B cell (primary cell): ENCODE measurements around the gene SELENOI. TPM values are rescaled to one million over a fixed set of nuclear protein-coding genes. Genes with fewer than 3 reads are reported as not detected.
A peak's percentile ranks its signal among the peaks of the same experiment; 100 is the strongest.

ENCODE experiments used
- ATAC-seq: fragments of 200-7000 bp; cut with Tn5 transposase; one replicate; pipeline ENCODE4 v1.10.0; 2021; ENCODE audit warnings: low read depth, mild to moderate bottlenecking, moderate number of reproducible peaks, moderate library complexity
- CTCF ChIA-PET: fragments of 350-600 bp; sonication (Branson Sonifier 250); formaldehyde crosslinking; loops from one replicate; lab custom pipeline; 2021; ENCODE audit warnings: antibody characterized with exemption, inconsistent platforms; lab: Charles Lee
- POLR2A ChIA-PET: fragments of 350-600 bp; sonication (Branson Sonifier 250); formaldehyde crosslinking; loops from one replicate; lab custom pipeline; 2021; ENCODE audit warnings: antibody characterized with exemption; lab: Charles Lee
- DNase-seq: peaks from one replicate; pipeline ENCODE4 v3.0.0; 2013
- H2AFZ ChIP-seq: 2 replicates; pipeline ENCODE4 v1.6.1; 2012; ENCODE audit warnings: mild to moderate bottlenecking, low read depth, low read length; ENCODE audit not compliant: insufficient read depth, poor library complexity, severe bottlenecking
- H3K27ac ChIP-seq, 2 donors: 1 replicate in 1 of 2; 2 replicates in 1 of 2; pipeline ENCODE4 v1.5.1; 2012 to 2013; ENCODE audit warnings: low read length in 2 of 2, mild to moderate bottlenecking in 2 of 2, moderate library complexity in 1 of 2
- H3K27me3 ChIP-seq, 4 experiments: fragments of 200-600 bp in 1 of 4; sonication (generic) in 1 of 4; replicated peaks in 1 of 4; 1 replicate in 2 of 4; 2 replicates in 2 of 4; pipeline versions ENCODE4 v1.6.1 to v1.7.0; 2013 to 2016; ENCODE audit warnings: low read length in 3 of 4, mild to moderate bottlenecking in 2 of 4, mixed read lengths in 1 of 4, moderate library complexity in 1 of 4; ENCODE audit not compliant: insufficient read depth in 4 of 4, control insufficient read depth in 3 of 4; ENCODE audit errors: control extremely low read depth in 1 of 4
- H3K36me3 ChIP-seq, 2 experiments: replicated peaks in 1 of 2; 1 replicate in 1 of 2; 2 replicates in 1 of 2; pipeline versions ENCODE4 v1.6.1 to v1.7.1; 2013; ENCODE audit warnings: low read length in 1 of 2; ENCODE audit not compliant: insufficient read depth in 2 of 2, control insufficient read depth in 1 of 2; ENCODE audit errors: control extremely low read depth in 1 of 2, extremely low read depth in 1 of 2
- H3K4me1 ChIP-seq, 2 donors: fragments of 200-600 bp in 1 of 2; sonication (generic) in 1 of 2; 1 replicate in 1 of 2; 2 replicates in 1 of 2; pipeline versions ENCODE4 v1.5.1 to v1.6.1; 2013 to 2017; ENCODE audit warnings: low read length in 2 of 2; ENCODE audit not compliant: control insufficient read depth in 2 of 2, insufficient read depth in 2 of 2
- H3K4me2 ChIP-seq: replicated peaks from 2 replicates; pipeline ENCODE3; 2012; ENCODE audit warnings: mild to moderate bottlenecking, low read depth, low read length; ENCODE audit not compliant: poor library complexity, severe bottlenecking
- H3K4me3 ChIP-seq, 5 experiments: fragments of 200-600 bp in 1 of 5; sonication (generic) in 1 of 5; 1 replicate in 3 of 5; 2 replicates in 2 of 5; pipeline versions ENCODE4 v1.5.1 to v1.7.0; 2011 to 2016; ENCODE audit warnings: low read length in 4 of 5, mild to moderate bottlenecking in 4 of 5, low read depth in 2 of 5, control low read depth in 1 of 5, moderate library complexity in 1 of 5; ENCODE audit not compliant: insufficient read depth in 1 of 5; ENCODE audit errors: control extremely low read depth in 1 of 5, extremely low read depth in 1 of 5
- H3K79me2 ChIP-seq: fragments of 200-600 bp; sonication (generic); one replicate; pipeline ENCODE4 v1.6.0; 2016; ENCODE audit warnings: low read length; ENCODE audit not compliant: control insufficient read depth, insufficient read depth
- H3K9ac ChIP-seq: fragments of 200-600 bp; sonication (generic); 2 replicates; pipeline ENCODE4 v1.6.1; 2017; ENCODE audit warnings: mild to moderate bottlenecking, low read length, moderate library complexity
- H3K9me3 ChIP-seq, 3 donors: one replicate each; pipeline versions ENCODE4 v1.6.1 to v1.7.1; 2013; ENCODE audit warnings: low read length in 2 of 3; ENCODE audit not compliant: control insufficient read depth in 2 of 3, insufficient read depth in 1 of 3; ENCODE audit errors: control extremely low read depth in 1 of 3
- H4K20me1 ChIP-seq: 2 replicates; pipeline ENCODE4 v1.6.0; 2012; ENCODE audit warnings: mild to moderate bottlenecking, low read length; ENCODE audit not compliant: insufficient read depth, control insufficient read depth, poor library complexity, severe bottlenecking
- H3K27ac Mint-ChIP-seq: one replicate; pipeline ENCODE4 v1.8.0; 2021; ENCODE audit warnings: mixed read lengths
- H3K27me3 Mint-ChIP-seq: one replicate; pipeline ENCODE4 v1.8.0; 2021; ENCODE audit warnings: mixed read lengths
- H3K4me1 Mint-ChIP-seq: one replicate; pipeline ENCODE4 v1.8.0; 2021; ENCODE audit warnings: mixed read lengths
- H3K4me3 Mint-ChIP-seq: one replicate; pipeline ENCODE4 v1.8.0; 2021; ENCODE audit warnings: mixed read lengths
- H3K9me3 Mint-ChIP-seq: one replicate; pipeline ENCODE4 v1.8.0; 2022; ENCODE audit warnings: mixed read lengths; ENCODE audit not compliant: insufficient read depth
- CTCF ChIP-seq: fragments of 200-600 bp; IDR thresholded peaks from one replicate; pipeline ENCODE4 v1.8.0; 2022; ENCODE audit warnings: antibody characterized with exemption, mild to moderate bottlenecking
- EZH2 ChIP-seq: IDR thresholded peaks from 2 replicates; pipeline ENCODE4 v1.6.1; 2012; ENCODE audit warnings: borderline replicate concordance, low read depth, mild to moderate bottlenecking, moderate library complexity, low read length; ENCODE audit not compliant: insufficient read depth, poor library complexity, severe bottlenecking
- WGBS: methylation state at CpG from one replicate; pipeline ENCODE4 v1.1.5; 2013; ENCODE audit warnings: missing lambda C conversion rate; ENCODE audit not compliant: insufficient coverage; 5-methylcytosine and 5-hydroxymethylcytosine counted together
- intact Hi-C: fragments of 100-400 bp; cut with micrococcal nuclease; formaldehyde crosslinking; loops from one replicate; pipeline ENCODE4 v1.10.0; 2022
- polyA minus RNA-seq: library from RNA; depleted of rRNA, polyadenylated mRNA; stranded (reverse); fragments of >200 nt; gene quantifications from 2 replicates; pipeline ENCODE4 v1.2.3, GENCODE V29; 2012
- polyA plus RNA-seq: library from polyadenylated mRNA; depleted of rRNA; stranded (reverse); fragments of >200 nt; gene quantifications from 2 replicates; pipeline ENCODE4 v1.2.3, GENCODE V29; 2012
- total RNA-seq, 2 donors: library from RNA; stranded (reverse); fragments of 120-200 nt in 1 of 2; gene quantifications; 1 replicate in 1 of 2; 2 replicates in 1 of 2; pipeline versions ENCODE4 v1.2.3 to v1.2.4, GENCODE V29; 2013 to 2022

SELENOI gene
- total RNA-seq: 20.0 and 20.1 TPM in 2 replicates
- 17.9 TPM for total RNA-seq (2013)
- 3.4 and 9.3 TPM in 2 replicates for polyA plus RNA-seq
- 25.7 and 28.0 TPM in 2 replicates for polyA minus RNA-seq

GRCh38 chr2:26345545-26346453 lies at the start of gene SELENOI:
TSS of gene SELENOI (plus strand) at chr2:26346143. CDS start at chr2:26346233, 90 bp downstream.
- H3K4me1 ChIP-seq: peaks cover 18 to 20% of the 10 kb centered on the region in 2 donors
- ChIA-PET POLR2A (interaction anchor here (0.8 to 2.1 kb wide), 3 partner anchors 46 to 467 kb away, joined by 3 to 9 read pairs (median 6); partner anchors contain the start of genes ASXL2, HADHA and HADHB), CTCF (interaction anchor here (0.7 to 2.6 kb wide), 3 partner anchors 15 to 46 kb away, joined by 3 to 12 read pairs (median 4); no protein-coding TSS in a partner anchor)
- H3K27ac Mint-ChIP-seq: peak within 1 kb of the TSS; percentile 99
- H3K4me2 ChIP-seq: peak within 1 kb of the TSS; percentile 88
- peak within 1 kb of the TSS; percentile 83 to 92 for H3K27ac ChIP-seq
- H3K9me3 ChIP-seq: no peaks in the 10 kb centered on the region
- peaks cover 35% of the 10 kb centered on the region for H3K4me1 Mint-ChIP-seq
- H3K79me2 ChIP-seq: peaks cover 44% of the 10 kb centered on the region
- H3K9me3 Mint-ChIP-seq: no peaks in the 10 kb centered on the region
- intact Hi-C loops: loop anchor here (1.0 to 5.0 kb wide), 7 partner anchors 15 to 1373 kb away; partner anchors contain the start of genes ASXL2, DNAJC27, HADHA and HADHB
- no peaks in the 10 kb centered on the region for H3K27me3 ChIP-seq
- peak within 1 kb of the TSS; percentile 84 for H3K9ac ChIP-seq
- DNase-seq (peak; percentile 100), ATAC-seq (peak; percentile 96)
- H2AFZ ChIP-seq: peak within 1 kb of the TSS; percentile 88
- TF ChIP-seq CTCF (no peak), EZH2 (no peak)
- H3K27me3 Mint-ChIP-seq: no peaks in the 10 kb centered on the region
- under 1% methylated on average over 80 of the region's 80 CpGs for WGBS
- no peaks in the 10 kb centered on the region for H3K36me3 ChIP-seq
- H4K20me1 ChIP-seq: no peaks in the 10 kb centered on the region
- H3K4me3 Mint-ChIP-seq: peak within 1 kb of the TSS; percentile 100
- peak within 1 kb of the TSS; percentile 64 to 95 (median 86) for H3K4me3 ChIP-seq
